ACHN (cell line): Measurements from ENCODE around the gene UGT1A6.
"Not testable (repeated sequence)": the region's sequence is repeated elsewhere in the genome, so short reads cannot be mapped to it uniquely, and the experiment has no call there.

Source experiments
- DNase-seq: peaks from one replicate; pipeline ENCODE4 v3.0.0-alpha.2; 2015
- in situ Hi-C: cut with HindIII; loops from 2 replicates; pipeline ENCODE4 v1.10.0; 2017; ENCODE audit warnings: low sequenced_read_pairs, low pct_ligation_motif_present, low pct_unique_long_range_greater_than_20kb

Gene UGT1A6

GRCh38 chr2:233751212-233752009 is 58.7 kb downstream of the UGT1A6 start:
- DNase-seq, in situ Hi-C loops: not testable (repeated sequence)

GRCh38 chr2:233754872-233755611 is 62.4 kb downstream of the UGT1A6 start:
- in situ Hi-C loops, result no loop called here
- no peak for DNase-seq

- no peak for DNase-seq
- in situ Hi-C loops, result no loop called here
These were observed 63.9 kb downstream of the UGT1A6 start for GRCh38 chr2:233756429-233757081.

- DNase-seq, result no peak
- in situ Hi-C loops, result no loop called here
These were observed 65.5 kb downstream of the UGT1A6 start for GRCh38 chr2:233758141-233758540.

- in situ Hi-C loops, result no loop called here
- DNase-seq, result no peak
These were observed 66.2 kb downstream of the UGT1A6 start for GRCh38 chr2:233758849-233759248.

- no peak for DNase-seq
- in situ Hi-C loops, result no loop called here
These were observed 67.4 kb downstream of the UGT1A6 start, which contains the start of gene UGT1A1 for GRCh38 chr2:233760043-233760442. Gene UGT1A1 (plus strand): TSS chr2:233760270. CDS start chr2:233760288, 18 bp downstream.

GRCh38 chr2:233761040-233761769 is 68.5 kb downstream of the UGT1A6 start:
- in situ Hi-C loops, result no loop called here
- no peak for DNase-seq

- in situ Hi-C loops, result no loop called here
- DNase-seq, result no peak
These were observed 71.6 kb downstream of the UGT1A6 start for GRCh38 chr2:233764264-233764663.

- no peak for DNase-seq
- in situ Hi-C loops, result no loop called here
These were observed 72.1 kb downstream of the UGT1A6 start for GRCh38 chr2:233764761-233765160.

GRCh38 chr2:233766416-233766815 is 73.7 kb downstream of the UGT1A6 start:
- no peak for DNase-seq
- in situ Hi-C loops, result no loop called here

GRCh38 chr2:233768076-233768475 is 75.4 kb downstream of the UGT1A6 start:
- in situ Hi-C loops, result no loop called here
- no peak for DNase-seq

- in situ Hi-C loops, result no loop called here
- no peak for DNase-seq
These were observed 76.6 kb downstream of the UGT1A6 start for GRCh38 chr2:233769260-233769659.

- DNase-seq, result no peak
- in situ Hi-C loops, result no loop called here
These were observed 79.5 kb downstream of the UGT1A6 start for GRCh38 chr2:233772153-233772552.

GRCh38 chr2:233772583-233772982 is 79.9 kb downstream of the UGT1A6 start:
- in situ Hi-C loops, result no loop called here

GRCh38 chr2:233773854-233774253 is 81.2 kb downstream of the UGT1A6 start:
- in situ Hi-C loops, result no loop called here

More at GRCh38 chr2:233772583-233772982, 79.9 kb downstream of the UGT1A6 start:
- no peak for DNase-seq

GRCh38 chr2:233775414-233775813 is 82.7 kb downstream of the UGT1A6 start:
- in situ Hi-C loops, result no loop called here
- DNase-seq, result no peak

More at GRCh38 chr2:233773854-233774253, 81.2 kb downstream of the UGT1A6 start:
- no peak for DNase-seq

GRCh38 chr2:233778030-233778429 is 85.3 kb downstream of the UGT1A6 start, which contains the start of gene MROH2A:
Gene MROH2A (plus strand): TSS chr2:233778330. CDS start chr2:233779359, 1,029 bp downstream.
- in situ Hi-C loops, result no loop called here
- no peak for DNase-seq

- in situ Hi-C loops, result no loop called here
- DNase-seq, result no peak
These were observed 87.0 kb downstream of the UGT1A6 start for GRCh38 chr2:233779722-233780121.
